ENCODE results near the gene CDH8.
"Not testable (repeated sequence)": the region's sequence is repeated elsewhere in the genome, so short reads cannot be mapped to it uniquely, and the experiment has no call there.

The CDH8 gene

DNA sequence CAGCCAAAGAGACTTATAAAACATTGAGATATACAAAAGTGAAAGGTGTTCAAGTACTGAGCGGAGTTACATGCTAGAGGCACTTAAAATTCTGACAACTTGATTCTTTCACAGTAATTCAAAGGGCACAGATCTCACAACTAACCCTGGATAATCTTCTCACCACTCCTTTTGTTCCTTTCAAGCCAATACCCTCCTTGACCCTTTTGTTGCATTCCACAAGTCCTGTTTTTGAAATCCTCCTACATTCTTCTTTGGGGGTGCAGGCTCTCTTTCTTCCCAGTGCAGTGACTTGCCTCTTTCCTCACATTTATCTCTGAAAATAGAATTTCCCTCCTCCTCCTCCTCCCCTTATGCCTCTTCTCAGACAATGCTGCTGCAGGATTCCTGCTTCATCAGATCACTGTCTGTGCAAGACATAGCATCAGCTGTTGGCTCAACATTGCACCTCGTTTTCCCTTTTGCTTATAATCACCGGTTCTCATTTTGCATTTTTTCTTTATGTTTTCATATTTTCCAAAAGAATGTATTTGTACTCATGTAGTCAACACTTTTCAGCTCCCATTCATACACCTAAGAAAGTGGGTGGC is 199.3 kb downstream of the CDH8 start:
- DNase-seq = no peak

DNA sequence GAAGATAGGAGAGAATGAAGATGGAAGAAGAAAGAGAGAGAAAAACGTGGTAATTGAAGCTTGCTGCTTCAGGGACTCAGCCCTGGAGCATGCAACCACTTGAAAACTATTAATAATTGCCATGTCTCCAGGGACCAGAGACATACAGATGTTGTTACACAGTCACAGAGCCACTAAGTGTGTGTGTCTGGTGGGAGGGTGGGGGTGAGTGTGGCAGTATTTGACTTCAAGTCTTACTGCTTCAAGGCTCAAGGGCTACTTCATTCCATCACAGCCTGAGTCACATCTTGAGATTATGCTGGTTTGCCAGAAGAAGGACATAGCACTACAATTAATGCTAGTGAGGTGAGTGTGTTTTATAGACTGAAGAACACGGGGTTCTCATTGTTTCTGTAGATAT is 202.2 kb downstream of the CDH8 start:
- DNase-seq = no peak

DNA sequence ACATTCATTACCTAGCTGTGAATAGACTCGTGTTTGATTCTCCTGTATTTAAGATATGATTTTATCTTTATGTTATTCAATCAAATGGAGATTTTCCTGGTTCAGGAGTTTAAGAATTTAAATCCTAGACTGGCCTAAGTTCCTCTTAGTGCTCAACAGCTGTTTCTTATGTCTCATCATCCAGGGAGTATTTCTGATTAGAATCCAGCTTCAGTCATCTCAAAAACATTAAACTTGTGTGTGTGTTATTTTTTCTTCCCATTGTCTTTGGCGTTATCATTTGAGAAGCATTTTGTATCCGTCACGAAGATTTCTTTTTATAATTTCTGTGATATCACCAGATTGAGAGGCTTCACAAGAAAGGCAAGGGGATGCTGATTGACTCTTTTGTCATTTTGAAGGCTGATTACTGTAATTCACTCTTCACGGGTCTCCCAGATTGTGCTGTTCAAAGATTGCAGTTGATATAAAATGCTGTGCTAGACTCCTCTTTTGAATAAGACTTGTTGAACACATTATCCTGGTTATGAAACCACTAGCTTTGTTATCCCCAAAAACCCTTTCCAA is 204.8 kb downstream of the CDH8 start:
- no peak for DNase-seq

DNA sequence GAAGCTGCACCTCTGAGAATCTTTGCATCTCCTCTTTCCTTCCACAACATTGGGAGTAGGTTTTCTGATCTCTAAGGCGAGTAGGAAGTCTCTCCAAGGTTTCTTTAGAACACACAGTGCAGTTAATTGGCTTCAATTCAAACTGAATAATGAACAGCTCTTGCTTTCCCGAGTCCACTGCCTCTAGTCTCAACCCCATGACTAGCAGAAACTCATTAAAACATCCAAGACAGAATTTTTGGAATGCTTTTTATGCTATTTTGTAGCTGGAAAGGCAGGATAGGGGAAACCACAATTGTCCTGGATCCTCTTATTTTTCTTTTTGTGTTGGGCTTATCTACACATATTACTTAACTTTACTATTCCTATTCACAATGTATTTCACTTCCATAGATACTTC is 206.6 kb downstream of the CDH8 start:
- no peak for DNase-seq

DNA sequence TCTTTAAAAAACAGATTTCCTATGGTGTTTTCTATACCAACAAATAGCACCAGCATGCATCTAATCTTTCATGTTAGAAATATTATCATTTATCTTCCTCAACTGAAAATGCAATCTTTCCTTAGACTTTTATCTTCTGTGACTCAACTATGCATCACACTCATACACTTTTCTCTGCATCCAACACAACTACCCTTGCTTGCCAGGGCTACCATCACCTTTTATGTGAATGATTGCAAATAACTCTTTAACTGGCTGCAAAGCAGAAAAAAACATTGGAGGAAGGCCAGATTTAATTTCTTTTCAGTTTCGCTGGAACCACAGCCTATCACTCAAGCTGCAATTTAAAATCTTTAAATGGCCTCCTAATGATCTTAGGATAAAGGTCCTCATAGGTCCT is 212.9 kb downstream of the CDH8 start:
- no peak for DNase-seq

DNA sequence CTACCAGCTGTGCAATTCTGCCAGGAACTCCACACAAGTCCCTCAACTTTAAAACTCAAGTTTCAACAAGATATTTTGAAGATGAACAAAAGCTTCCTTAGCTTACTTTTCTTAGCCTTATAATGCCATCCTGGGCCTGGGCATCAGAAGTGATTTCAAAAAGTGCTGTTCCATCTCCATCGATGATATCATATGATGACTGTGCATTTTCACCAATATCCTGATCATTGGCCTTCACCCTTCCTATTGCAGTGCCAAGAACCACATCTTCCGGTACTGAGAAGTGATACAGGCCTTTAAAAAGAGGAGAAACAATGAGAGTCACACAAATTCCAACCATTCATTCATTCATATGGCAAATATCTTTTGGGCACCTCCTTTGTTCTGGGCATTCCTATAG is 215.4 kb downstream of the CDH8 start:
- DNase-seq = no peak

DNA sequence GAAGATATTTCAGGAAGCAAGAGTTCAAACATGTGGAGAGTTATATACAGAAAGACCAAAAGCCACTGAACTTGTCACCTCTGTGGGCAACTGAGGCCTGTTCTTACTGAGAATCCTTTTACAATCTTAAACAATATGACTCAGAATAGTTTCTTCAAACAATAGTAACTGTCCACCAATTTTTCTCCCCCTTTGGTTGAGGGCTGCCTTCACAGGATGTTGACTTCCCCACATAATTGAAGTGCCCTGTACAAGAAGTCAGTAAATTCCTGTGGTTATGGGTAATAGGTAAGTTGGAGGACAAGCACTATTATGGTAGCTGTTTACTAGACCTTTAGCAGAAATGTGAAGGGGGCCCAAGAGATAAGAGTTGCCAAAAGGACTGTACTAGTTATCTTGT is 215.8 kb downstream of the CDH8 start:
- peak in 1 of 2 experiments; percentile 8 for DNase-seq

DNA sequence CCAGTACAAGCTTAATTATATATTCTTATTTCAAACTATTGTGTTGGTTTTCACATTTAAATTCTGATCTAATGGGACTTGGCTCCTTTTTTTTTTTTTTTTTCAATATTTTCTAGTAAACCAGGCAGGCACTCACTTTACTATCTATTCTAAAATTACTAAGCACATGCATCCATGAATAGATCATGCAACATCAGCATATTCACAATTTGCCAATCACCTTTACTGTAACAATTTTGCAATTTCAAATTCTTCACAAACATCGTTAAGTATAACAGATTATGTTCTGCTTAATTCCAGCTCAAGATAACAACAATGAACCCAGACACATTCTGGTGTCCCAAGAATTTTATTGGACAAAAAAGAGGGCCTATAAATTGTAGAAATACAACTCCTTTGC is 217.4 kb downstream of the CDH8 start:
- DNase-seq = no peak

DNA sequence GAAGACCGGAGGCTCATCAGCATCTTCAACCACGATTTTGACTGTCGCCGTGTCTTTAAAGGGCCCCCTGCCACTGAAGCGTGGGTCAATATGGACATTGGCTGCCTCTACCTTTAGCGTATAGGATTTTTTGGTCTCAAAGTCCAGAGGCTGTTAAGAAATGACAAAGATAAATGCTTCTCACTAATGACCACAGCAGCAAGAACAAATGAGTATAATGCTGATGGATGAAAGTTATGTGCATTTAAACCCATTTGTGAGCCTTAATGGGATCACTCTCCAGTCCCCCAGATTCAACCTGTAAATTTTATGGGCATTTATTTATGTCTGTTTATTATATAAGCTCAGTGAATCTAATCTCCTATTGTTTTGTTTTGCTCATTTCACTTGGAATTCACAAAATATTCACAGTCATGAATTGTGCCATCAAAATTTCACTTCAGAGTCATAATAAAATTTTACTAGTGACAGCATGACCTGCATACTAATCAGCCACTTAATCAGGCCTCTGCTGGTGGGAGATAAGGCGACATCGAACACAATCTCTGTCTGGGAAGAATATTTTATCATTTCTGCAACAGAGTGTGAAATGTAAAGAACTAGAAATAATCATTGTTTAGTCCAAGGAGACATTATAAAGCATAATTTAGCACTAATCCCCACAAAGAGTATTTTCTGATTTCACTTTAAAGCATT is 218.5 kb downstream of the CDH8 start:
- DNase-seq = no peak

DNA sequence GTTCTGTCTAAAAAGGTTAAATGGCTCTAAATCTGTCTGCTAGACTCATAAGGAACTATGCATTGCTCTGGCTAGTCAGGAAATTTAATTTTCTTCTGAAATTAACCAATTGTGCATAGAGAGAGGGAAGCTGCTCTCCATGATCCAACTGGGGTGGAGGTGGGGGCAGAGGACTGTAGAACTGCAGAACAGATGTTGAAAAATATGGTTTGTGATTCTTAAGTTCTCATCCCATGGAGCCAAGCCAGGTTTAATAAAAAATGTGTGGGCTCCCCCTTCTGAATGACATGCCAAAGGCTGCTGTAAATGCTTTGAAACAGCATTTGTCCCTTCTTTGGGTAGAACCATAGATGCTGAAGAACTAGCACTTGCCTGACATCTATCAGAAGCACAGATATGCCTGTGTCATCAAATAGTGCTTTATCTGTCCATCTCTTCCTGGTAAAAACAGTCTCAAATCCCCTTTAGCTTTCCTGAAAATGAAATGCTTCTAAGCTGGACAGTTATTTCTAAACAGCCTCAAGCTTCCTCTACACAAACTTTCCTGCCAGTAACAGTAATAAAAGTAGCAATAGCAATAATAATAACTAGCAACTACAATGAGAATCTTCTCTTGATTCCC is 221.4 kb downstream of the CDH8 start:
- DNase-seq = no peak

DNA sequence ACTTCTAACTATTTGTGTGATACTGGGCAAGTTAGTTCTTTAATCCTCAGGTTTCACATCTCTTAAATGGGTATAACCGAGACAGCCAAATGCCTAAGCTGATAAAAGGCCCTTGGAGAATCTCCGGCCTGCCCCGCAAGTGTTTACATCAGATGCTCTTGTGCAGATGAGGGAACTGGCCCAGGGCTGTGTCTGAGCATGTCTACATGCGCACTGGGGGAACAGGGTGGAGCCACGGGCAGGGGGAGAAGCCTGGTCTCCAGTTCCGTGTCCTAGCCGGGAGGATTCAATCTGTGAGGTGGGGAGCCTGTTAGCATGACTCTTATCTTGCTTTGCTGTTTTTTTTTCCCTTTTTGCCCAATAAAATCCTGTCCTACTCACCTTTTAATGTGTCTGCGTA is 222.9 kb downstream of the CDH8 start:
- DNase-seq = no peak

DNA sequence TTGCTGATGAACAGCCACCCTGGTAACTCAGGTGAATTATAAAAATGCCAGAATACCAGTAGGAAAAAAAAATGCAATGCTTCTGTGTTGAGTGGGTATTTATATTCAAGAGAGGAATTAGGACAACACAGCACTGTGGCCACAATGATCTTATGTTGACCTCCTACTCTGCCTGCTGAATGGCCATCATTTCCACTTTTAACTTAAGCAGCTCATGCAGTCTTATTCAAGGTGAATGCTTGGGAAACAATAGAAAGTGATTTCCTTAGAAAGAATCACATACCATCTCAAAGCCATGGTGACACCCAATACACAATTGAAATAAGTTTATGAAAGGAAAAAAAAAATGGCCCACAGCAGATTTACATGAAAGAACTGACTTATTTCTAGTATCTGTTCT is 224.0 kb downstream of the CDH8 start:
- no peak for DNase-seq

DNA sequence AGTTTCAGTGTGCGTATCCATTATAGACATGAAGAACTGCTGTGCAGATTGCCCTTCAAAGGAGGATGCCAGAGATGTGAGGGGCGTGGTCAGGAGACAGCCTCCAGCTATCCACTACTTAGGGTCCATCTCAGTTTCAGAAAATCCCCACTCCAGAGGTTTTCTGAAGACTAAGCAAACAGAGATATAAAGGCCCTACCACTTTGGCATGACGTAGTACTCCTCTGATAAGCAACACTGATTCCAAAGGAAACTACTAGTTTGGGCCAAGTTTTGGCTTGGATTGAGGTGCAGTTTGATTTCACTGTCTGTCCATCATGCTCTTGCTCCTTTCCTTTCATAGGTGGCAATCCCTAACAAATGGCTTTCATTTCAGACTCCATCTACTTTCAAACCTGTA is 228.7 kb downstream of the CDH8 start:
- DNase-seq = no peak

DNA sequence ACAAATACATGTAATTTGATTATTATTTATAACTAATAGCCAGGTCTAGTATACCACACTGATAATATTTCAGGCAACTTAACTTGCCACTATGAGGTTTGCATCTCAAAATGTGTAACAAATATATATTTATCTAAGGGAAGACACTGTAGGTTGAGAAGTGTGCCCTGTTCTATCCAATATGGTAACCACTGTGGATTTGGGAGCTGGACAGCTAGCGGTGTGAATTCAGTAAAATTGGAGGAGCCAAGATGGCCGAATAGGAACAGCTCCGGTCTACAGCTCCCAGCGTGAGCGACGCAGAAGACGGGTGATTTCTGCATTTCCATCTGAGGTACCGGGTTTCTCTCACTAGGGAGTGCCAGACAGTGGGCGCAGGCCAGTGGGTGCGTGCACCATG is 235.0 kb downstream of the CDH8 start:
- DNase-seq = not testable (repeated sequence)

DNA sequence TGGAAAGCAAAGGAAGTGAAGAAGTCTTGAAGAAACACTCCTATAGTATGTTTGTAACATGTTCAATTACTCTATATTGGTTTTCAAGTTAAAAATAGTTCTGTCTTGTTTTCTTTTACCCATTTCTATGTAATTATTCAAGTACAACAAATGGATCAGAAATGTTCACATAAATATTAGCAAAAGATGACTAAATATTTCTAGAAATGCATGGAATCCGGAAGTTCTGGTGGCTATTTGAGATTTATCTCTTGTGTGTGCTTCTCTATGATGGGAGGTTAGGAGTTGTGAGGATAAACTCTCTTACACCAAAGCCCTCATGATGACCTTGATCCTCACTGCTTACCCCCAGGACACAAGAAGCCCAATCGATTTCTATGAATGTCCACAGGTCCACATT is 237.5 kb downstream of the CDH8 start:
- DNase-seq = no peak

DNA sequence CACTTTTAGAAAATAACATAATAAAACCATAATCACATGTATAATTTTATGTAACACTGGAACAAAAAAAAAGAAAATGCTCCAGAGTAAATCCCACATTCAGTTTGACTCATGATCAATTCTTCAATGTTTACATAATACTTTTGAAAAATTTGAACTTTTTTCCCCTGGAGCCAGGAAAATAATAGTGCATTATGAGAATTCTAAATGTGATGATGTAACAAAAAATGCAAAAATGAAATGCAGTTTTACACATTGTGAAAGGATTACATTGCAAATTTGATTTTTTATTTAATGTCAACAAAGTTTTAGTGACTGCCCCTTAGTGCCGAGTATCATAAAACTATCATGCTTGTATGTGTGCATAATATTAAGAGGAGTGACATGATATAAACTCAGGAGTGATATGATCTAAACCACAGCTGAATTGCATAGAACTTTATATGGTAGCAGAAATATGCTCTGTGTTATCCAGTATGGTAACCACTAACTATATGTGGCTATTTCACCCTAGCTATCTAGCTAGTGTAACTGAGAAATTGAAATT is 238.2 kb downstream of the CDH8 start:
- no peak for DNase-seq

DNA sequence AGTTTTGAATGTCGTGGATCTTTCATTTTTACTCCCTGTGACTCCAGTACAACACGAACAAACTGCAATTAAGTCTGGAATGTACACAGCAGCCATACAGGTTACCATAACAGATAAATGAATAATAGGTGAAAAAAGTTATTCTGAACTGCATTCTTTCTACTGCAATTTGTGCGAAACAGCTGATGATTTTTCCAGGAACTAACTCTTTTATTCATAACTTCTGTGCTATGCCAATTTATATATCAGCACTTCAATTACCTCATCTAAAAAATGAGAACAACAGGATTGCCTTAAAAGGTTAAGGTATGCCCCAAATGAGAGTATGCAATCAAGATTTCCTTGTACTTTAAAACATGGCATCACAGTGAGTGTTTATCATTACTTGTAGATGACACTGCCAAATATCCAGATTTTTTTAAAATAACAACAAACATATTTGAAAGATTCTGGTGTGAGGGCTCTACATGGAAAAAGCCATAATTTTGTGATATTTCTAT is 238.9 kb downstream of the CDH8 start:
- no peak for DNase-seq

DNA sequence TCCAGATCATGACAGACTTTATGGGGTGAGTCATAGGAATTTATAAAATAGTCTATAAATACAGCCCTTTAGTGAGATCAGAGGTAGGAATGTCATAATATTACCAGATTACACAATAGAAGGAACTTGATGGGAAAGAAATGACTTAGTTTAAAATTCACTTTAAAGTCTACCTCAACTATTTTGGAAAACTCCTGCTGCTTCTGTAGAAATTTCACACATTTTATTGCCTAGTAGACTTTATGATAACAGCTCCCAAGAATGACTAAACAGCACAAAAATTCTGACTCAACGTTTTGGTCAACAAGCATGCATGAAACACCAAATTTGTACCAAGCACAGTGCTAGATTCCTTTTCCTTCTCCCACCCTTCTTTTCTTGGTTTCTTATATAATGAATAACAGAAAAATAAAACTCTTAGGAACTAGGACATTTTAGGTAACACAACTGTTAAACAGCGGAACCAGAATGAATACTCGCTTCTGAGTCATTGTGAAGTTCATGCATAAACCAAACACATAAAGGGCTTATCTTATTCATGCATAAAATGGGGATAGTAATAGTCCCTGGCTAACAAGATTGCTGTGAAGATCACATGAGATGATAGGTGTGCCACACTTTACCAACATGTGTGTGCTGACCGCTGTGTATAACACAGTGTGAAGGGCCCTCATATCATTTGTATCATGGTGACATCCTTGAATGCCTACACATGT is 243.9 kb downstream of the CDH8 start:
- peak in 1 of 2 experiments; percentile 51 for DNase-seq

DNA sequence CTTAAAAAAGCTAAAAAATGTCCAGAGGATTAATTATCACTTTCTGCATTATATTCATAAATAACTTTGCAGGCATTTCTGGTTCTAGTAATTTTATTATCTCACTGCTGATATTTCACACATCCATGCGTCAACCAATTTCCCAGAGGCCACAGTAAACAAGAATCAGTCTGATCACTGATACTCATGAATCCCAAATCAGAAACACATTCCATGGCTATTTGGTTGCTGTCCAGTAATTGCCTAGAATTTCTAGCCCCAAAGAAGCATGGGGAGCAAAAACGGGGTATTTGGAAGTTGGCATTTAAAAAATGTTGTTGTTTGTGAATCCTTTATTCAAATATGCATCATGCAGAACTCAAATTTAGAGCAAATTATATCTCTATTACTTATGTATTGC is 244.8 kb downstream of the CDH8 start:
- no peak for DNase-seq

DNA sequence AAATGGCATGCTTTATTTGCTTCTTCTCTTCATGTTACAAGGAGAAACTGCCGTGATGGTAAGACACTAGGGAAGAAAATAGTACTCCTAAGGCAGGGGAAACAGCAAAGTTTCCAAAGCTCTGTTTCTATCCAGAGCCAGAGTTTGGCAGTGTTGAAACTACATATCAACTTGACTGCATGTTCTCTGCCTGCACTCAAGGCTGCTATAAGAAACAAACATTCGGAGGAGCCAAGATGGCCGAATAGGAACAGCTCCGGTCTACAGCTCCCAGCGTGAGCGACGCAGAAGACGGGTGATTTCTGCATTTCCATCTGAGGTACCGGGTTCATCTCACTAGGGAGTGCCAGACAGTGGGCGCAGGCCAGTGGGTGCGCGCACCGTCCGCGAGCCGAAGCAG is 254.4 kb downstream of the CDH8 start:
- DNase-seq = not testable (repeated sequence)

DNA sequence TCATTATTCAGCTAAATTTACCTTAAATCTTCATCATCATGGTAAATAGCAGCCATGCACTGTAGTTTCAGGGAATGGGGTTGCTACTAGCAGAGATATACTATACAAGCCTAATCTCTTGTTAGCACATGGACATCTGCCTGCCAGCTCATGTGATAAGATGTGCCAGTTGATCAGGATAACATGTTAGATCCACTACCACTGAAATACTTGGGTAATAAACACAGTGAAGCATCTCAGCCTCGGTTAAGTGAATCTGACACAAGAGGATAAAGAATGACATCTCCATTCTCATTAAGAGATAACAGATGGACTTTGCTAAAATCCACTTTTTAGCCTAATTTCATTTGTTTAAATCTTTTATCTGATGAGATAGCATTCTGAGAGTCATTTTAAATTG is 256.1 kb downstream of the CDH8 start:
- no peak for DNase-seq

DNA sequence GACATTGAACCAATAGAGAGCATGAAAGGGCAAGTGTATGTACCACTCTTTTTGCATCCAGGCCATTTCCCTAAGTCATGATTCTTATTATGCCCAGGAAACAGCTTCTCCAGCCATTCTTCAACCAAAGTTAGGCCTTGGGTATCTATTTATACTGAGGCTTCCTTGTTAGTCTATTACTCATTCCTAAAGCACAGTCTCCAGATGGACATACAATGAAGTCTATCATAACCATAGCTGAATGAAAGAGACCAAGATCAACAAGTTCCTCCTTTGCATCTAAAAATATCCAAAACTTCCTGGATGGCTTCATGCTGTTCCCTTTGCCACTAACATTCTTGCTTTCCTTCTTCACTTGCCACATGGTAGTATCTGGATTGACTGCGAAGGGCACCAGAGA is 265.9 kb downstream of the CDH8 start:
- no peak for DNase-seq

DNA sequence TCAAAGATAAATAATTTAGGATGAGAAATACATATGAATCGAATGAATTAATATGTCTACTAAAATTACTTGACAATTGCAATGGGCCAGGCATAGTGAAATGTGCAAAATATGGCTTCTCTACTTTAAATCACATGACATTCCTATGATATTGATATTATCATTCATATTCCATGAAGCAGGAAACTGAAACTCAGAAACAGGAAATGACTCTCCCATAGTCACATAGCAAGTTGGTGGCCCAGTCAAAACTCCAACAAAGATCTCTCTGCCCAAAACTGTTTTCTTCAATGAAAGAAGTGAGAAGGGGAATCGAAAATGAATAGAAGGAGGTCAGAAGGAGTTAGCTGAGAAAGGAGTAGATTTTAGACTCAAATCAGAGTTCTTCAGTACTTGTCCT is 272.2 kb downstream of the CDH8 start:
- no peak for DNase-seq

Measured in SW 1271 (cell line).